Esophagus muscularis mucosa (tissue), 4 donors: ENCODE results near the gene ZEB2. TPM values are rescaled to one million over a fixed set of nuclear protein-coding genes. Genes with fewer than 3 reads are reported as not detected.

Source experiments
- DNase-seq: peaks from one replicate; pipeline ENCODE4 v3.0.0-alpha.2; 2017; ENCODE audit errors: extremely low spot score
- H3K27ac ChIP-seq, 4 donors: fragments of 200-600 bp; sonication (generic); replicated peaks in 1 of 4; 1 replicate in 3 of 4; 2 replicates in 1 of 4; pipeline ENCODE4 v1.5.1; 2016 to 2019; ENCODE audit warnings: mild to moderate bottlenecking in 1 of 4
- H3K27me3 ChIP-seq, 4 donors: fragments of 200-600 bp; sonication (generic); one replicate each; pipeline versions ENCODE4 v1.5.1 to v1.6.0; 2016 to 2019
- H3K36me3 ChIP-seq, 4 donors: fragments of 200-600 bp; sonication (generic); one replicate each; pipeline ENCODE4 v1.5.1; 2016 to 2019
- H3K4me1 ChIP-seq, 4 donors: fragments of 200-600 bp; sonication (generic); one replicate each; pipeline ENCODE4 v1.5.1; 2016 to 2019
- H3K4me3 ChIP-seq, 4 donors: fragments of 200-600 bp; sonication (generic); 1 replicate in 2 of 4; 2 replicates in 2 of 4; pipeline ENCODE4 v1.5.1; 2016 to 2019; ENCODE audit warnings: mild to moderate bottlenecking in 4 of 4, moderate library complexity in 1 of 4
- H3K9me3 ChIP-seq, 4 donors: fragments of 200-600 bp; sonication (generic); 1 replicate in 3 of 4; 2 replicates in 1 of 4; pipeline ENCODE4 v1.5.1; 2016 to 2019
- EP300 ChIP-seq: sonication (generic); formaldehyde crosslinking; IDR thresholded peaks from one replicate; pipeline ENCODE4 v1.6.1; 2017; ENCODE audit warnings: antibody characterized with exemption
- POLR2A ChIP-seq: fragments of 450-650 bp; IDR thresholded peaks from one replicate; pipeline ENCODE4 v1.6.1; 2017; ENCODE audit warnings: antibody characterized with exemption, moderate library complexity, mild to moderate bottlenecking, low read depth
- POLR2AphosphoS5 ChIP-seq, 2 donors: sonication (generic); formaldehyde crosslinking; IDR thresholded peaks; one replicate each; pipeline ENCODE4 v1.6.1; 2017; ENCODE audit warnings: antibody characterized with exemption in 2 of 2
- WGBS: methylation state at CpG from one replicate; pipeline ENCODE4 v1.1.5; 2018; 5-methylcytosine and 5-hydroxymethylcytosine counted together
- intact Hi-C: fragments of 100-400 bp; cut with DNase I; formaldehyde crosslinking; loops from one replicate; pipeline ENCODE4 v1.15.1; 2023
- total RNA-seq, 4 donors: library from RNA; depleted of rRNA; stranded (reverse); fragments of >200 nt; gene quantifications; one replicate each; pipeline versions ENCODE4 v1.1.0 to v1.2.1, GENCODE V29; 2016
- TF ChIP-seq, protein P1 (sequence below), 3 experiments: fragments of 200-600 bp in 2 of 3; fragments of 450-650 bp in 1 of 3; sonication (generic) in 2 of 3; IDR thresholded peaks; one replicate each; pipeline ENCODE4 v1.5.1; 2017 to 2019; ENCODE audit warnings: antibody characterized with exemption in 3 of 3, mild to moderate bottlenecking in 2 of 3, moderate library complexity in 1 of 3

The ZEB2 gene
- total RNA-seq, 4 donors from 2014 or later = 41.2 to 68.3 (median 55.7) TPM

- Histone ChIP-seq H3K27me3 (no peaks in the 10 kb centered on the region), H3K27ac (no peak overlapping the region), H3K4me3 (no peak overlapping the region), H3K9me3 (no peaks in the 10 kb centered on the region), H3K4me1 (peaks cover 7 to 32% (median 13%) of the 10 kb centered on the region in 4 donors), H3K36me3 (no peaks in the 10 kb centered on the region)
- no peak for DNase-seq
- no peak for TF ChIP-seq POLR2AphosphoS5 (IDR thresholded peaks at IDR 0.05)
- no peak for TF ChIP-seq EP300
- TF ChIP-seq, protein P1, sequence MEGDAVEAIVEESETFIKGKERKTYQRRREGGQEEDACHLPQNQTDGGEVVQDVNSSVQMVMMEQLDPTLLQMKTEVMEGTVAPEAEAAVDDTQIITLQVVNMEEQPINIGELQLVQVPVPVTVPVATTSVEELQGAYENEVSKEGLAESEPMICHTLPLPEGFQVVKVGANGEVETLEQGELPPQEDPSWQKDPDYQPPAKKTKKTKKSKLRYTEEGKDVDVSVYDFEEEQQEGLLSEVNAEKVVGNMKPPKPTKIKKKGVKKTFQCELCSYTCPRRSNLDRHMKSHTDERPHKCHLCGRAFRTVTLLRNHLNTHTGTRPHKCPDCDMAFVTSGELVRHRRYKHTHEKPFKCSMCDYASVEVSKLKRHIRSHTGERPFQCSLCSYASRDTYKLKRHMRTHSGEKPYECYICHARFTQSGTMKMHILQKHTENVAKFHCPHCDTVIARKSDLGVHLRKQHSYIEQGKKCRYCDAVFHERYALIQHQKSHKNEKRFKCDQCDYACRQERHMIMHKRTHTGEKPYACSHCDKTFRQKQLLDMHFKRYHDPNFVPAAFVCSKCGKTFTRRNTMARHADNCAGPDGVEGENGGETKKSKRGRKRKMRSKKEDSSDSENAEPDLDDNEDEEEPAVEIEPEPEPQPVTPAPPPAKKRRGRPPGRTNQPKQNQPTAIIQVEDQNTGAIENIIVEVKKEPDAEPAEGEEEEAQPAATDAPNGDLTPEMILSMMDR (IDR thresholded peaks at IDR 0.05) = no peak
- no peak for TF ChIP-seq POLR2A
- intact Hi-C loops = no loop called here
- 67% methylated on average over 2 of the region's 2 CpGs for WGBS
These were observed 78.2 kb downstream of the ZEB2 start for GRCh38 chr2:144441711-144442141.

DNA sequence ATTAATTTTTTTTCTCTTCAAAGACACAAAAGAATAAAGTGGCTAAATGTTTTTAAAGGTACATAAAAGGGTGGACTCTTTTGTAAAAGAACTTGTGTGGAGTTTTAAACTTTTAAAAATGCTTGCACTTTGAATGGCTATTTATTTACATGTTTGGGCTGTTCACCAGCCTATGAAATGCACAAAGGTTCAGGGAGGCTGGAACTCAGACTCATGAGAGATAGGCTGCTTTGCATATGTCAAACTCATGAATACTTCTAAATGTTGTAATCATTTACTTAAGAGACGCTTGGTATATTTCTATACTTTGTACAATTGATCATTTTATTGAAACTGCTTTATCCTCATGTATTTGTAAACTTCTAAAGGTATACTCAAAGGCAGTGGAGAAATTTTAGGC is 79.9 kb downstream of the ZEB2 start:
- peaks cover 7 to 33% (median 13%) of the 10 kb centered on the region in 4 donors for H3K4me1 ChIP-seq
- H3K36me3 ChIP-seq = no peaks in the 10 kb centered on the region
- no peaks in the 10 kb centered on the region for H3K27me3 ChIP-seq
- WGBS = 81% methylated on average over 1 of the region's 1 CpG
- intact Hi-C loops = no loop called here
- H3K27ac ChIP-seq = no peak overlapping the region
- no peak for DNase-seq
- TF ChIP-seq POLR2AphosphoS5 (IDR thresholded peaks at IDR 0.05) = no peak
- TF ChIP-seq POLR2A = no peak
- TF ChIP-seq EP300 = no peak
- TF ChIP-seq, protein P1 (IDR thresholded peaks at IDR 0.05) = no peak
- H3K9me3 ChIP-seq = no peaks in the 10 kb centered on the region
- no peak overlapping the region for H3K4me3 ChIP-seq

DNA sequence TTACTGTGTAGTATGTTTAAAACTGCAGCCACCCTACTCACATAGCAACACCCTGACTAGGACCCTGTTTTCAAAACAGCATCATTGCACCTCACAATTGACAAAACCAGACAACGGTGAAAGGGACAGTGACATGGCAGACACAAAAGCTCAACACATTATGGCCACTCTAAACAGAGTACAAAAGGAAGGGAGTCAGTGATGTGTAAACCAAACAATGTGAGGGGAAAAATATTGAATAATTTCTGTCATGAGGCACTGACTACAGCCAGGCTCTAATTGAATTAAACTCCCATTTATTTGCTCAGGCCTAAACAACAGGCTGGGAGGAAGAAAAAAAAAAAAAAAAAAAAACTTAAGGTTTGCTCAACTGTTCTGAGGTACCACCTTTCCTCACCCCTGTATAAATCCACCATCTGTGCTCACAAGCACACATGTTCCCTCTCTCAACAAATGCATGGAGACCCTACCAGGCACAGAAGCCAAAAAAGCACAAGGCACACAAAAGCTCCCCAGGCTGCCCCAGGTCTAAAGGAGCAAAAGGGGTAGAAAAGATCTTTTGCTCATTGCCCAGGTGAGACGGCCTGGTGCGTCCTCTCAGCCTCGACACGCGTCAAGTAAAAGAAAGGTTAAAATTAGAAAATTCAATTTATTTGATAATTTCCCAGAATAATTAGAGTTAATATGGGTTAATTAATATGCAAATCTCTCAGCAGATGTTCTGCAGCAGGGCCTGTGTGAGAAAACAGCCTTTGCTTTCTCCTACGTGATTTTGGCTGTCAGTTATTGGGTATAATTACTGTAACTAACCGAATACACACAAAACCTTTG is 80.9 kb downstream of the ZEB2 start:
- peak overlapping the region in 1 of 4 donors; percentile 4 for H3K27ac ChIP-seq
- intact Hi-C loops = no loop called here
- H3K27me3 ChIP-seq = no peaks in the 10 kb centered on the region
- H3K9me3 ChIP-seq = no peaks in the 10 kb centered on the region
- 78% methylated on average over 8 of the region's 8 CpGs for WGBS
- TF ChIP-seq POLR2A = no peak
- no peak for TF ChIP-seq POLR2AphosphoS5 (IDR thresholded peaks at IDR 0.05)
- TF ChIP-seq EP300 = no peak
- TF ChIP-seq, protein P1 (IDR thresholded peaks at IDR 0.05) = no peak
- peaks cover 4 to 34% (median 14%) of the 10 kb centered on the region in 4 donors for H3K4me1 ChIP-seq
- DNase-seq = no peak
- no peaks in the 10 kb centered on the region for H3K36me3 ChIP-seq
- H3K4me3 ChIP-seq = no peak overlapping the region

- TF ChIP-seq, protein P1 (IDR thresholded peaks at IDR 0.05) = no peak
- TF ChIP-seq EP300 = no peak
- no peak for TF ChIP-seq POLR2AphosphoS5 (IDR thresholded peaks at IDR 0.05)
- TF ChIP-seq POLR2A = no peak
- H3K36me3 ChIP-seq = no peaks in the 10 kb centered on the region
- WGBS = 75% methylated on average over 4 of the region's 4 CpGs
- H3K4me1 ChIP-seq = peaks cover 4 to 45% (median 21%) of the 10 kb centered on the region in 4 donors
- no peaks in the 10 kb centered on the region for H3K9me3 ChIP-seq
- no peak overlapping the region for H3K27ac ChIP-seq
- no peak overlapping the region for H3K4me3 ChIP-seq
- intact Hi-C loops = no loop called here
- no peaks in the 10 kb centered on the region for H3K27me3 ChIP-seq
- DNase-seq = no peak
These were observed 82.3 kb downstream of the ZEB2 start for GRCh38 chr2:144437636-144438035.
